ENCODE data around the gene GTF2F1.

- TF ChIP-seq GATA3 (IDR thresholded peaks at IDR 0.05; ENCODE audit: low read depth, low read length), result no peak
- TF ChIP-seq GATA2 (IDR thresholded peaks at IDR 0.05; ENCODE audit: low read depth, low read length), result no peak
These were observed 20.3 kb downstream of the GTF2F1 start, which contains the start of gene ALKBH7 for GRCh38 chr19:6372594-6373095.

All from SH-SY5Y (cell line).